Coronary artery (tissue), 2 donors: ENCODE measurements around the gene MIB2.

ENCODE experiments used
- DNase-seq: peaks from one replicate; pipeline ENCODE4 v3.0.0-alpha.2; 2017; ENCODE audit warnings: low spot score
- H3K27ac ChIP-seq, 2 donors: fragments of 200-600 bp; sonication (generic); one replicate each; pipeline ENCODE4 v1.5.1; 2016 to 2019
- H3K4me3 ChIP-seq: fragments of 200-600 bp; sonication (generic); 2 replicates; pipeline ENCODE4 v1.5.1; 2016; ENCODE audit warnings: mild to moderate bottlenecking, moderate library complexity
- CTCF ChIP-seq: fragments of 200-600 bp; sonication (generic); IDR thresholded peaks from one replicate; pipeline ENCODE4 v1.5.1; 2019; ENCODE audit warnings: antibody characterized with exemption

The MIB2 gene

GRCh38 chr1:1624443-1625403 is 9.4 kb downstream of the MIB2 start:
- Histone ChIP-seq H3K27ac (no peak overlapping the region), H3K4me3 (no peak overlapping the region)
- DNase-seq: no peak
- no peak for TF ChIP-seq CTCF

GRCh38 chr1:1625404-1625775 is 10.1 kb downstream of the MIB2 start:
- no peak for TF ChIP-seq CTCF
- H3K27ac ChIP-seq: no peak overlapping the region
- DNase-seq: no peak
- no peak overlapping the region for H3K4me3 ChIP-seq

- Histone ChIP-seq H3K27ac (no peak overlapping the region), H3K4me3 (no peak overlapping the region)
- no peak for DNase-seq
- TF ChIP-seq CTCF: no peak
Measured at GRCh38 chr1:1625824-1626206, 10.5 kb downstream of the MIB2 start.

GRCh38 chr1:1626207-1627141 is 11.2 kb downstream of the MIB2 start:
- Histone ChIP-seq H3K27ac (no peak overlapping the region), H3K4me3 (no peak overlapping the region)
- DNase-seq: no peak
- TF ChIP-seq CTCF: no peak

- no peak for DNase-seq
- TF ChIP-seq CTCF: no peak
- Histone ChIP-seq H3K27ac (no peak overlapping the region), H3K4me3 (no peak overlapping the region)
Measured at GRCh38 chr1:1627261-1627828, 12.0 kb downstream of the MIB2 start.

- no peak for TF ChIP-seq CTCF
- H3K4me3 ChIP-seq: no peak overlapping the region
- no peak overlapping the region for H3K27ac ChIP-seq
- DNase-seq: no peak
Measured at GRCh38 chr1:1627829-1628753, 12.8 kb downstream of the MIB2 start.
